CD14-positive monocyte (primary cell): Measurements from ENCODE around the gene PAGE2B. TPM values are rescaled to one million over a fixed set of nuclear protein-coding genes. Genes with fewer than 3 reads are reported as not detected.

ENCODE experiments used
- DNase-seq, 3 donors: peaks; one replicate each; pipeline ENCODE4 v3.0.0-alpha.2; 2011 to 2022
- H2AFZ ChIP-seq: 2 replicates; pipeline ENCODE4 v1.6.0; 2012; ENCODE audit warnings: mild to moderate bottlenecking, low read depth, low read length, inconsistent platforms; ENCODE audit not compliant: insufficient read depth, poor library complexity, severe bottlenecking
- H3K27ac ChIP-seq, 2 donors: 1 replicate in 1 of 2; 2 replicates in 1 of 2; pipeline ENCODE4 v1.5.1; 2012 to 2013; ENCODE audit warnings: low read length in 2 of 2, control low read depth in 1 of 2, inconsistent platforms in 1 of 2, low read depth in 1 of 2, mild to moderate bottlenecking in 1 of 2
- H3K27me3 ChIP-seq, 2 donors: one replicate each; pipeline versions ENCODE4 v1.6.0 to v1.6.1; 2011 to 2013; ENCODE audit warnings: low read length in 2 of 2; ENCODE audit not compliant: control insufficient read depth in 2 of 2, insufficient read depth in 2 of 2
- H3K36me3 ChIP-seq, 2 donors: replicated peaks in 1 of 2; 1 replicate in 1 of 2; 2 replicates in 1 of 2; pipeline versions ENCODE4 v1.5.1 to v1.6.1; 2012 to 2013; ENCODE audit warnings: low read length in 2 of 2, control low read depth in 1 of 2, inconsistent platforms in 1 of 2, mild to moderate bottlenecking in 1 of 2; ENCODE audit not compliant: insufficient read depth in 2 of 2, control insufficient read depth in 1 of 2
- H3K4me1 ChIP-seq, 2 donors: 1 replicate in 1 of 2; 2 replicates in 1 of 2; pipeline versions ENCODE4 v1.5.1 to v1.6.1; 2012 to 2013; ENCODE audit warnings: low read length in 2 of 2, control low read depth in 1 of 2, inconsistent platforms in 1 of 2, mild to moderate bottlenecking in 1 of 2, moderate library complexity in 1 of 2; ENCODE audit not compliant: insufficient read depth in 2 of 2, control insufficient read depth in 1 of 2
- H3K4me2 ChIP-seq: replicated peaks from 2 replicates; pipeline ENCODE3; 2012; ENCODE audit warnings: low read length, moderate library complexity, mild to moderate bottlenecking; ENCODE audit not compliant: poor library complexity, severe bottlenecking; ENCODE audit errors: extremely low read depth
- H3K4me3 ChIP-seq, 3 experiments: fragments of 200-600 bp in 1 of 3; sonication (generic) in 1 of 3; replicated peaks in 1 of 3; 1 replicate in 2 of 3; 2 replicates in 1 of 3; pipeline ENCODE4 v1.5.1; 2011 to 2013; ENCODE audit warnings: low read length in 3 of 3, mild to moderate bottlenecking in 3 of 3, control low read depth in 2 of 3, low read depth in 2 of 3, inconsistent platforms in 1 of 3, moderate library complexity in 1 of 3
- H3K79me2 ChIP-seq: 2 replicates; pipeline ENCODE4 v1.6.0; 2012; ENCODE audit warnings: mild to moderate bottlenecking, control low read depth, inconsistent platforms, low read length, moderate library complexity; ENCODE audit not compliant: insufficient read depth
- H3K9ac ChIP-seq: 2 replicates; pipeline ENCODE4 v1.6.0; 2017; ENCODE audit warnings: low read length, mild to moderate bottlenecking; ENCODE audit not compliant: insufficient read depth, poor library complexity, severe bottlenecking
- H3K9me3 ChIP-seq, 2 donors: replicated peaks in 1 of 2; 1 replicate in 1 of 2; 2 replicates in 1 of 2; pipeline versions ENCODE4 v1.5.1 to v1.6.1; 2012 to 2013; ENCODE audit warnings: low read length in 2 of 2, control low read depth in 1 of 2; ENCODE audit not compliant: control insufficient read depth in 1 of 2, insufficient read depth in 1 of 2
- H4K20me1 ChIP-seq: 2 replicates; pipeline ENCODE4 v1.6.0; 2012; ENCODE audit warnings: mild to moderate bottlenecking, low read length, control low read depth, moderate library complexity; ENCODE audit not compliant: insufficient read depth
- H3K27ac Mint-ChIP-seq, 7 donors: one replicate each; pipeline ENCODE4 v1.8.0; 2020; ENCODE audit warnings: mild to moderate bottlenecking in 7 of 7, mixed read lengths in 7 of 7, moderate library complexity in 6 of 7, inconsistent platforms in 2 of 7
- H3K27me3 Mint-ChIP-seq, 3 donors: one replicate each; pipeline ENCODE4 v1.8.0; 2021 to 2022; ENCODE audit warnings: low read depth in 3 of 3, mild to moderate bottlenecking in 3 of 3, mixed read lengths in 3 of 3, moderate library complexity in 3 of 3, inconsistent platforms in 1 of 3
- H3K36me3 Mint-ChIP-seq, 2 donors: one replicate each; pipeline ENCODE4 v1.8.0; 2020; ENCODE audit warnings: mixed read lengths in 2 of 2, inconsistent platforms in 1 of 2, mild to moderate bottlenecking in 1 of 2
- H3K4me1 Mint-ChIP-seq: one replicate; pipeline ENCODE4 v1.8.0; 2020; ENCODE audit warnings: mild to moderate bottlenecking, mixed read lengths
- H3K4me3 Mint-ChIP-seq, 2 donors: one replicate each; pipeline ENCODE4 v1.8.0; 2020; ENCODE audit warnings: mild to moderate bottlenecking in 2 of 2, mixed read lengths in 2 of 2, moderate library complexity in 1 of 2
- H3K9me3 Mint-ChIP-seq, 7 donors: one replicate each; pipeline ENCODE4 v1.8.0; 2020 to 2022; ENCODE audit warnings: mixed read lengths in 7 of 7, mild to moderate bottlenecking in 6 of 7, moderate library complexity in 6 of 7, inconsistent platforms in 2 of 7
- CTCF ChIP-seq: fragments of 200-600 bp; IDR thresholded peaks from one replicate; pipeline ENCODE4 v1.8.0; 2022; ENCODE audit warnings: antibody characterized with exemption, mild to moderate bottlenecking
- WGBS: methylation state at CpG from one replicate; pipeline ENCODE4 v1.1.5; 2013; ENCODE audit warnings: missing lambda C conversion rate; ENCODE audit not compliant: insufficient coverage; 5-methylcytosine and 5-hydroxymethylcytosine counted together
- intact Hi-C, 2 donors: fragments of 100-400 bp; cut with micrococcal nuclease; formaldehyde crosslinking; loops; one replicate each; pipeline versions ENCODE4 v1.15.0 to v1.15.1; 2023
- polyA plus RNA-seq, 3 donors: library from polyadenylated mRNA; depleted of rRNA in 1 of 3; unstranded in 2 of 3; stranded (reverse) in 1 of 3; fragments of 300-500 nt in 2 of 3; fragments of >200 nt in 1 of 3; fragmentation: Illumina TruSeq in 2 of 3; gene quantifications; 1 replicate in 2 of 3; 2 replicates in 1 of 3; pipeline ENCODE4 v1.2.3, GENCODE V29; 2012 to 2021

PAGE2B gene
- polyA plus RNA-seq, 3 donors = not detected

- H3K27ac ChIP-seq = no peak overlapping the region
- DNase-seq = no peak
- H3K79me2 ChIP-seq = no peaks in the 10 kb centered on the region
- peaks cover 0 to 5% (median 0%) of the 10 kb centered on the region in 7 donors for H3K9me3 Mint-ChIP-seq
- H3K4me1 Mint-ChIP-seq = no peaks in the 10 kb centered on the region
- no peak overlapping the region for H3K4me3 Mint-ChIP-seq
- no peaks in the 10 kb centered on the region for H3K4me1 ChIP-seq
- H3K9ac ChIP-seq = no peak overlapping the region
- H3K4me3 ChIP-seq = no peak overlapping the region
- H3K27me3 Mint-ChIP-seq = peaks cover 0 to 9% (median 0%) of the 10 kb centered on the region in 3 donors
- no peaks in the 10 kb centered on the region for H3K36me3 Mint-ChIP-seq
- peak overlapping the region in 1 of 7 donors; percentile 7 for H3K27ac Mint-ChIP-seq
- H3K4me2 ChIP-seq = no peak overlapping the region
- TF ChIP-seq CTCF = no peak
- H2AFZ ChIP-seq = no peak overlapping the region
- intact Hi-C loops = no loop called here
- 94% methylated on average over 2 of the region's 2 CpGs for WGBS
- no peaks in the 10 kb centered on the region for H4K20me1 ChIP-seq
- no peaks in the 10 kb centered on the region for H3K36me3 ChIP-seq
- H3K27me3 ChIP-seq = no peaks in the 10 kb centered on the region
- no peaks in the 10 kb centered on the region for H3K9me3 ChIP-seq
These were observed 48.0 kb upstream of the PAGE2B start for GRCh38 chrX:55026840-55027239.

GRCh38 chrX:55028040-55028439 lies 46.8 kb upstream of the PAGE2B start:
- WGBS = no CpG with 5 or more reads among the region's 4 CpGs
- peaks cover 0 to 9% (median 0%) of the 10 kb centered on the region in 3 donors for H3K27me3 Mint-ChIP-seq
- H3K9me3 Mint-ChIP-seq = peaks cover 0 to 5% (median 0%) of the 10 kb centered on the region in 7 donors
- H3K79me2 ChIP-seq = no peaks in the 10 kb centered on the region
- no peaks in the 10 kb centered on the region for H3K36me3 Mint-ChIP-seq
- H2AFZ ChIP-seq = no peak overlapping the region
- no peak overlapping the region for H3K4me3 Mint-ChIP-seq
- no peak overlapping the region for H3K9ac ChIP-seq
- H3K4me1 ChIP-seq = no peaks in the 10 kb centered on the region
- H3K27ac ChIP-seq = no peak overlapping the region
- no peaks in the 10 kb centered on the region for H3K27me3 ChIP-seq
- H3K36me3 ChIP-seq = no peaks in the 10 kb centered on the region
- no peaks in the 10 kb centered on the region for H3K4me1 Mint-ChIP-seq
- no peak overlapping the region for H3K4me2 ChIP-seq
- H4K20me1 ChIP-seq = no peaks in the 10 kb centered on the region
- no peaks in the 10 kb centered on the region for H3K9me3 ChIP-seq
- intact Hi-C loops = no loop called here
- no peak for TF ChIP-seq CTCF
- DNase-seq = no peak
- no peak overlapping the region for H3K4me3 ChIP-seq
- H3K27ac Mint-ChIP-seq = no peak overlapping the region
